ENCODE measurements around the gene RNU1-4.
"Not testable (repeated sequence)": the region's sequence is repeated elsewhere in the genome, so short reads cannot be mapped to it uniquely, and the experiment has no call there.

RNU1-4 gene

GRCh38 chr1:16770139-16770759 is 29.9 kb downstream of the RNU1-4 start:
- DNase-seq (ENCODE audit: low spot score), result not testable (repeated sequence)

- not testable (repeated sequence) for DNase-seq (ENCODE audit: low spot score)
These were observed 30.7 kb downstream of the RNU1-4 start for GRCh38 chr1:16770896-16771446.

- DNase-seq (ENCODE audit: low spot score), result not testable (repeated sequence)
These were observed 32.2 kb downstream of the RNU1-4 start for GRCh38 chr1:16772275-16773204.

- DNase-seq (ENCODE audit: low spot score), result not testable (repeated sequence)
These were observed 32.9 kb downstream of the RNU1-4 start for GRCh38 chr1:16773205-16773596.

- not testable (repeated sequence) for DNase-seq (ENCODE audit: low spot score)
These were observed 33.4 kb downstream of the RNU1-4 start for GRCh38 chr1:16773723-16774122.

GRCh38 chr1:16774773-16775172 is 34.5 kb downstream of the RNU1-4 start:
- not testable (repeated sequence) for DNase-seq (ENCODE audit: low spot score)

GRCh38 chr1:16775290-16775689 is 35.0 kb downstream of the RNU1-4 start:
- DNase-seq (ENCODE audit: low spot score), result not testable (repeated sequence)

- not testable (repeated sequence) for DNase-seq (ENCODE audit: low spot score)
These were observed 35.9 kb downstream of the RNU1-4 start for GRCh38 chr1:16776248-16776647.

- DNase-seq (ENCODE audit: low spot score), result not testable (repeated sequence)
These were observed 36.5 kb downstream of the RNU1-4 start for GRCh38 chr1:16776835-16777234.

- DNase-seq (ENCODE audit: low spot score), result not testable (repeated sequence)
These were observed 37.5 kb downstream of the RNU1-4 start for GRCh38 chr1:16777821-16778220.

- DNase-seq (ENCODE audit: low spot score), result not testable (repeated sequence)
These were observed 39.2 kb downstream of the RNU1-4 start for GRCh38 chr1:16779525-16779924.

GRCh38 chr1:16781033-16781432 is 40.7 kb downstream of the RNU1-4 start:
- DNase-seq (ENCODE audit: low spot score), result not testable (repeated sequence)

GRCh38 chr1:16781625-16782024 is 41.3 kb downstream of the RNU1-4 start:
- not testable (repeated sequence) for DNase-seq (ENCODE audit: low spot score)

GRCh38 chr1:16784955-16785354 is 44.6 kb downstream of the RNU1-4 start:
- not testable (repeated sequence) for DNase-seq (ENCODE audit: low spot score)

- peak; percentile 14 for DNase-seq (ENCODE audit: low spot score)
These were observed 46.0 kb downstream of the RNU1-4 start for GRCh38 chr1:16786362-16786761.

- not testable (repeated sequence) for DNase-seq (ENCODE audit: low spot score)
These were observed 46.9 kb downstream of the RNU1-4 start for GRCh38 chr1:16787175-16787574.

- DNase-seq (ENCODE audit: low spot score), result not testable (repeated sequence)
These were observed 47.4 kb downstream of the RNU1-4 start for GRCh38 chr1:16787711-16788110.

Measured in GM03348 (cell line).